GM19238 (cell line): Measurements from ENCODE around the gene CELF4.

ENCODE experiments used
- DNase-seq: peaks from one replicate; pipeline ENCODE4 v3.0.0; 2011; ENCODE audit warnings: low spot score; ENCODE audit not compliant: insufficient read length

The CELF4 gene

DNA sequence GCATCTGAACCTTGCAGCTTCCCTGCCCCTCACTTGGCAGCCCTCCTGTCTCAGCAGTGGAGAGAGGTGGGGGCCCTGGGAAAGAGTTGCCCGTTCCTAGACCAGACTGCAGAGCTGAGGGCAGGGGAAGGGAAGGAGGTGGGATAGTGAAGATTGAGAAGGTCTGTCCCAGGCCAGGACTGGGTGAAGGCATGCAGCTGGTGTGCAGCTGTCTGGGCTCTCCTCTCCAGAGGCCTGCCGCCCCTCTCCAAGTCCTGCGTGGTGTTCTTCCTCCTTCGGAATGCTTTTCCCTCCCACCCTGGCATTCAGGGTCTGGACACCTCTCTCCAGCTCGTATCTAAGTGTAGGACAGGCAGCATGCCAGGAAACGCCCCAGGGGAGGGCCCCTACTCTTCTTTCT is 323.5 kb downstream of the CELF4 start:
- DNase-seq: no peak

DNA sequence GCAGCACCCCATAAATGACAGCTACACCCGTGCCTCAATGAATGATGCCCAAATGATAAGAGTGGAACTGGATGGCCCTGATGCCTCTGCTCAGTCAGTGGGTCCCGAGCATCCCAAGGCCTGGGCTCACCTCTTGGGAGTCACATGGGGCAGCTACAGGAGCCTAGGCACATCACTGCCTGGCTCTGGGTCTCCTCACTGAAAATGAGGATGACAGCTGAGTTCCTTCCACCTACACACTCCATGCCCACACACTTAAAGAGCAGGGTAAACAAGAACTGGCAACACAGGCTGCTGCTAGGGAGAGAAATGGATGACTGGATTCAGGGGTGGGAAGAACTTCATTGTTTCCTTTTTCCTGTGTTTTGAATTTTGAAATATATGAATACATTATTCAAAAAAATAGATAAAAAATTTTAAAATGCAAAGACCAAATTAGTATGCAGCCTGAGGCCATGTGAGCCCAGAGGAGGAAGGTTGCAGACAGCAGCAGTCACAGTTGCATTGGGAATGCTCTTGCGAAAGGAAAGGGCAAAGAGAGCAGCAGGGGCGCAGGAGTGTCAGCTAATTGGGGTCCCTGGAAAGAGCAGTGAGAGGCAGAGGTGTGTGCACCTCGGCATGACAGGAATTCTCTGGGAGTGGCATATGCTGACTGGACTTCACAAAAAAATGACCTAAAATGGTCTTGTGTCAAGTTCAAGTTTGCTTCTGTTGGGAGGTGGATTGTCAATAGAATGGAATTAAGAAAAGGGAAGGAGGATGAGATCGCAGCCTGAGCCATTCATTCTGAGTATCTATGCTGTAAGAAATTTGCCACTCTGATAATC is 327.1 kb downstream of the CELF4 start:
- no peak for DNase-seq

DNA sequence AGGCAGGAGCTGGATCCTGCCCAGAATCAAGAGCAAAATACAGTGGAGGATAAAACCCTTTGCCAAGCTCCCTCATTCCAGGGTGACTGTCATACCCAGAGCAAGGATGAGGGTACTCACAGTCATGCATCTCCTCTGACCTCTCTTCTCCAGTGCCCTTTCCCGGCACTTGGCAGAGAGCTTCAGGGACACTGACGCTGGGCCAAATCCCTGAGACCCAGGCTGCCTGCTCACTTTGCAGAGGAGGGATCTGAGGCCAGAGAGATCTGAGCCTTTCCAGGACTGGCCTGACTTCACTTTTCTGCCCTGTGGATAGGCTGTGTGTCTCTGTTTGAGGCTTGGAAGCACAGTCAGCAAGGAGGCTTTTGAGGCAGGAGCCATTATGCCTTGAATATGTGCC is 330.0 kb downstream of the CELF4 start:
- DNase-seq: no peak

- DNase-seq: no peak
These were observed 334.3 kb downstream of the CELF4 start for GRCh38 chr18:37231251-37231650.

DNA sequence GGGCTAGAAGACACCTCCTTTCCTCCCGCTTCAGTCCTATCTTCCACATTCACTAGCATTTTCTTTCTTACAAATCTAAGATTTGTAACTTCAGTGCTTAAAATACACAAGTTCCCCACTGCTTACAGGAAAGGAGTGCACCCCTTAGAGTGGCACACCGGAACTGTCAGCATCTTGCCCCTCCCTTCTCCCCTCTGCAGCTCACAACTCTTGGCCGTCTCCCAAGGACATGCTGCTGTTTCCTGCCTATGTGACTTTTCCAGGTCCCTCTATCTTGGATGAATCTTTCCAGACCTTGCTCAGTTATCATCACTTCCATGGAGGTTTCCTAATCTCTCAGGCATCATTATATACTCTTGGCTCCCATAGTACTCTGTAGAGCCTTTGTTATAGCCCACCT is 334.8 kb downstream of the CELF4 start:
- no peak for DNase-seq

DNA sequence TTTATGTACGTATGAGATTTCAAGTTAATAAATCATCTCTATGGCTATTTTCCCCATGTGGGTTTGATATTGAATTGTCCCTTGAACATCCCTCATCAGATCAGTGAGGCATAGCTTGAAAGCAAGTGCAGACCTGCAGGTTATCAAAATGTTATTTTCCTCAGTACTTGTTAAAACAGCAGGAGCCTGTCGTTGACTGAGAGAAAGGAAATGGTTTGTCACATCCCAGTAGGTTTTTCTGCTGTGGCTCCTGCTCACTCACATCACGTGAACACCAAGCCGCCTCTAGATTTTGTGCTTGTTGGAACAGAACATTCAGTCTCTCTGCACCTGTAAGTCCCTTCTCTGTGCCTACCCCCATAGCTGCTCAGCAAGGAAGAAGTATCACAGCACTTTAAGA is 340.3 kb downstream of the CELF4 start:
- DNase-seq: no peak

DNA sequence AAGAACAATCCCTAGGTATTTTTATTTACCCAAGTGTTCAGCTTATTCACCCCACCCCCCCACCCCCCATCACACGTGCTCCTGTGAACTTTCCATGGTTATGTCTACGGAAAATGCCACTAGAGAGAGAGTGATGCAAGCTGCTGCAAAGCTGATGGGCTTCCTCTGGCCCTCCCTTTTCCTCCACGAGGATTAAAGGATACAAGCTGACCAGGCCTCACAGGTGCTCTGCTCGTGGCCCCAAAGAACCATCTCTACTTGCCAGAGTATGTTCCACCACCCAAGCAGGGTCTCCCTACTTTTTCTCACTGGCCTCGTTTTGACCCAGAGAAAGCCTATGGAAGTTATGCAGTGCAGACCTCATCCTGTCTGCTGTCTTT is 342.6 kb downstream of the CELF4 start:
- no peak for DNase-seq

- no peak for DNase-seq
These were observed 343.1 kb downstream of the CELF4 start for GRCh38 chr18:37222354-37222998.

GRCh38 chr18:37219257-37219656 is 346.3 kb downstream of the CELF4 start:
- DNase-seq: no peak

DNA sequence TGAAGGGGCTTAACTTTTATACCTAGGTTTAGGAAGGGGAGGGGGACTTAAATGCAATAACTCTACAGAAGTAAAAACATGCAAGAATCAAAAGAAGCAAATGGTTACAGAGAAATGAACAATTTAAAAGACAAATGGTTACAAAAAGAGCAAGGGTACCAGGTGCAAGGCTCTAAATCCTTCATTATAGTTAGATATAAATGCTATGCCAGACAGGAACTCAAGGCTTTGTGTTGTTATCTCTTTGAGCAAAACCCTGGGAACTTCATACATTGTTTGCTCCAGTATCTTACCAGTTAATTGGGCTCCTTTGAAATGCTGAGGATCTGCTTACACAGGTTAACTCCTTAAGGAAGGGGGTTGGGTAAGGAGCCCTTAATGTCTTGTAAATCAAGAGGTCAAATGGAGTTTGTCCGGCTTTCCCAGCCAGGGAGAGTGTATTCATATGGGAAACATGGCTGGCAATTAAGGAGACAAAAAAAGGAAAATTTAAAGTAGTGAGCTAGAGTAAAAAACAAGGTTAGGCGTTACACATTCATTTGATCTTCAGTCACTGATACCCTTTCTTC is 347.5 kb downstream of the CELF4 start:
- no peak for DNase-seq

- DNase-seq: no peak
These were observed 354.8 kb downstream of the CELF4 start for GRCh38 chr18:37210781-37211180.

- no peak for DNase-seq
These were observed 358.3 kb downstream of the CELF4 start for GRCh38 chr18:37207343-37207742.

DNA sequence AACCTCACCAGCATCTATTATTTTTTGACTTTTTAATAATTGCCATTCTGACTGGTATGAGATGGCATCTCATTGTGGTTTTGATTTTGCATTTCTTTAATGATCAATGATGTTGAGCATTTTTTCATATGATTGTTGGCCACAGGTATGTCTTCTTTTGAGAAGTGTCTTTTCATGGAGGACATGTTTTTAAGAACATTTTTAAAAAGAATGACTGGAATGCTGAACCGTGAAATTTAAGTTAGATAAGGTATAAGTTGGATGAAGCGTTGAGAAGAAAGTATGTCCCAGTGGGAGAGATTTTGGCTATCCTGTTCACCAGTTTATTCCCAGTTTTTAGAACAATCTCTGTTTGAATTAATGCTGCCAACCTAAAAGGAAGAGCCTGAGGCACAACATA is 365.9 kb downstream of the CELF4 start:
- no peak for DNase-seq
